ENCODE results near the gene FNDC3B.
"Not testable (repeated sequence)": the region's sequence is repeated elsewhere in the genome, so short reads cannot be mapped to it uniquely, and the experiment has no call there.

The FNDC3B gene

GRCh38 chr3:172340583-172340982 lies 301.2 kb downstream of the FNDC3B start:
- no peak for DNase-seq (ENCODE audit: low spot score)

- peak; percentile 50 for DNase-seq (ENCODE audit: low spot score)
Measured at GRCh38 chr3:172341482-172342059, 302.2 kb downstream of the FNDC3B start.

- no peak for DNase-seq (ENCODE audit: low spot score)
Measured at GRCh38 chr3:172342097-172342659, 302.8 kb downstream of the FNDC3B start.

- no peak for DNase-seq (ENCODE audit: low spot score)
Measured at GRCh38 chr3:172343117-172343516, 303.7 kb downstream of the FNDC3B start.

GRCh38 chr3:172343979-172344378 lies 304.6 kb downstream of the FNDC3B start:
- no peak for DNase-seq (ENCODE audit: low spot score)

- DNase-seq (ENCODE audit: low spot score) = no peak
Measured at GRCh38 chr3:172346161-172346560, 306.8 kb downstream of the FNDC3B start.

- no peak for DNase-seq (ENCODE audit: low spot score)
Measured at GRCh38 chr3:172347895-172348679, 308.7 kb downstream of the FNDC3B start.

- DNase-seq (ENCODE audit: low spot score) = no peak
Measured at GRCh38 chr3:172351895-172352466, 312.6 kb downstream of the FNDC3B start.

GRCh38 chr3:172352786-172353185 lies 313.4 kb downstream of the FNDC3B start:
- no peak for DNase-seq (ENCODE audit: low spot score)

- DNase-seq (ENCODE audit: low spot score) = no peak
Measured at GRCh38 chr3:172354931-172355499, 315.6 kb downstream of the FNDC3B start.

- DNase-seq (ENCODE audit: low spot score) = peak; percentile 46
Measured at GRCh38 chr3:172355836-172356235, 316.5 kb downstream of the FNDC3B start.

- no peak for DNase-seq (ENCODE audit: low spot score)
Measured at GRCh38 chr3:172356427-172356826, 317.0 kb downstream of the FNDC3B start.

- DNase-seq (ENCODE audit: low spot score) = peak; percentile 54
Measured at GRCh38 chr3:172357850-172358754, 318.7 kb downstream of the FNDC3B start.

- DNase-seq (ENCODE audit: low spot score) = no peak
Measured at GRCh38 chr3:172359231-172359630, 319.9 kb downstream of the FNDC3B start.

- DNase-seq (ENCODE audit: low spot score) = no peak
Measured at GRCh38 chr3:172359996-172360395, 320.6 kb downstream of the FNDC3B start.

- DNase-seq (ENCODE audit: low spot score) = no peak
Measured at GRCh38 chr3:172362583-172362982, 323.2 kb downstream of the FNDC3B start.

- no peak for DNase-seq (ENCODE audit: low spot score)
Measured at GRCh38 chr3:172364374-172365027, 325.1 kb downstream of the FNDC3B start.

GRCh38 chr3:172365028-172365567 lies 325.7 kb downstream of the FNDC3B start:
- no peak for DNase-seq (ENCODE audit: low spot score)

- no peak for DNase-seq (ENCODE audit: low spot score)
Measured at GRCh38 chr3:172367205-172368105, 328.1 kb downstream of the FNDC3B start.

GRCh38 chr3:172368556-172368955 lies 329.2 kb downstream of the FNDC3B start:
- not testable (repeated sequence) for DNase-seq (ENCODE audit: low spot score)
